Sigmoid colon (tissue), 7 donors: ENCODE data around the gene LRRC43. TPM values are rescaled to one million over a fixed set of nuclear protein-coding genes. Genes with fewer than 3 reads are reported as not detected.
A peak's percentile ranks its signal among the peaks of the same experiment; 100 is the strongest.

Source experiments
- DNase-seq: peaks from one replicate; pipeline ENCODE4 v3.0.0-alpha.2; 2019
- H3K27ac ChIP-seq, 4 donors: fragments of 200-600 bp; sonication (generic); one replicate each; pipeline ENCODE4 v1.5.1; 2016 to 2019; ENCODE audit warnings: mild to moderate bottlenecking in 1 of 4
- H3K27me3 ChIP-seq, 3 donors: fragments of 200-600 bp; sonication (generic); one replicate each; pipeline ENCODE4 v1.5.1; 2019; ENCODE audit warnings: mild to moderate bottlenecking in 1 of 3
- H3K36me3 ChIP-seq, 4 donors: fragments of 200-600 bp; sonication (generic); one replicate each; pipeline ENCODE4 v1.5.1; 2016 to 2019
- H3K4me1 ChIP-seq, 4 donors: fragments of 200-600 bp; sonication (generic); one replicate each; pipeline ENCODE4 v1.5.1; 2017 to 2019
- H3K4me3 ChIP-seq, 4 donors: fragments of 200-600 bp; sonication (generic); one replicate each; pipeline ENCODE4 v1.5.1; 2017 to 2019; ENCODE audit warnings: mild to moderate bottlenecking in 2 of 4, moderate library complexity in 1 of 4
- H3K9me3 ChIP-seq, 4 donors: fragments of 200-600 bp in 3 of 4; sonication (generic) in 3 of 4; one replicate each; pipeline versions ENCODE4 v1.5.1 to v1.6.1; 2013 to 2019
- EP300 ChIP-seq, 4 donors: sonication (generic); formaldehyde crosslinking; IDR thresholded peaks; one replicate each; pipeline ENCODE4 v1.6.1; 2017; ENCODE audit warnings: antibody characterized with exemption in 4 of 4
- POLR2A ChIP-seq, 2 donors: fragments of 450-650 bp; IDR thresholded peaks; one replicate each; pipeline ENCODE4 v1.6.1; 2016; ENCODE audit warnings: antibody characterized with exemption in 2 of 2, mild to moderate bottlenecking in 2 of 2, moderate library complexity in 2 of 2
- POLR2AphosphoS5 ChIP-seq, 4 donors: sonication (generic); formaldehyde crosslinking; IDR thresholded peaks; one replicate each; pipeline ENCODE4 v1.6.1; 2017; ENCODE audit warnings: antibody characterized with exemption in 4 of 4
- WGBS, 2 donors: extraction: QIAGEN DNeasy Blood & Tissue Kit; methylation state at CpG; one replicate each; pipeline ENCODE4 v1.1.7; 2013; 5-methylcytosine and 5-hydroxymethylcytosine counted together
- intact Hi-C: fragments of 100-400 bp; cut with DNase I; formaldehyde crosslinking; loops from one replicate; pipeline ENCODE4 v1.15.1; 2023
- polyA plus RNA-seq, 3 donors: library from polyadenylated mRNA; stranded (reverse); fragments of 200-250 nt; gene quantifications; one replicate each; pipeline ENCODE4 v1.2.3, GENCODE V29; 2013
- total RNA-seq, 4 donors: library from RNA; depleted of rRNA; stranded (reverse); fragments of >200 nt; gene quantifications; one replicate each; pipeline ENCODE4 v1.1.0, GENCODE V29; 2016
- TF ChIP-seq, protein P1 (sequence below), 4 experiments: fragments of 450-650 bp in 3 of 4; fragments of 200-600 bp in 1 of 4; IDR thresholded peaks; one replicate each; pipeline ENCODE4 v1.5.1; 2016 to 2019; ENCODE audit warnings: antibody characterized with exemption in 4 of 4, mild to moderate bottlenecking in 3 of 4, moderate library complexity in 2 of 4
- donor health status: healthy with polysubstance abuse.
- donor health status: Bipolar disorder and iron deficiency.
- donor health status: healthy.

The LRRC43 gene
- total and polyA plus RNA-seq, 7 donors: 0.19 to 4.4 (median 1.2) TPM; not detected in 3

DNA sequence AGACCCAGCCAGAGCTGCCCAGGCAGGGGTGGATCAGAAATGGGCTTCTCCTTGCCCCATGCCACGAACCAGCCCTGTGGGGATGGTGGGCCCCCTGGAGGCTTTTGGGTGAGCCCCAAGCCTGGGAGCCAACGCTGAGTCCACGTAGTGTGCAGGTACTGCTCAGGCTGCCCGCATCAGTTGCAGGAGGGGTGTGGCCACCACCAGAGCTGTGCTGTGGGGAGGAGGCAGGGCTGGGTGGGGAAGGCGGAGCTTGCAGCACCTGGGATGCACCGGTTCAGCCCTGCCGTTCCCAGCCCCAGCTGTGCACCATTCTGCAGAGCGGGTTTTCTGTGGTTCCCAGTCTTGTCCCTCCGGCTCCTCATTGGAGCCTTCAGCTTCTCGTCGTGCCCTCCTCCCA lies 45.2 kb upstream of the LRRC43 start:
- WGBS, 2 donors: 50 to 71% methylated on average over 11 of the region's 11 CpGs
- no peaks in the 10 kb centered on the region for H3K9me3 ChIP-seq
- DNase-seq: no peak
- H3K36me3 ChIP-seq: peaks cover 55 to 100% (median 78%) of the 10 kb centered on the region in 4 donors
- TF ChIP-seq, protein P1, sequence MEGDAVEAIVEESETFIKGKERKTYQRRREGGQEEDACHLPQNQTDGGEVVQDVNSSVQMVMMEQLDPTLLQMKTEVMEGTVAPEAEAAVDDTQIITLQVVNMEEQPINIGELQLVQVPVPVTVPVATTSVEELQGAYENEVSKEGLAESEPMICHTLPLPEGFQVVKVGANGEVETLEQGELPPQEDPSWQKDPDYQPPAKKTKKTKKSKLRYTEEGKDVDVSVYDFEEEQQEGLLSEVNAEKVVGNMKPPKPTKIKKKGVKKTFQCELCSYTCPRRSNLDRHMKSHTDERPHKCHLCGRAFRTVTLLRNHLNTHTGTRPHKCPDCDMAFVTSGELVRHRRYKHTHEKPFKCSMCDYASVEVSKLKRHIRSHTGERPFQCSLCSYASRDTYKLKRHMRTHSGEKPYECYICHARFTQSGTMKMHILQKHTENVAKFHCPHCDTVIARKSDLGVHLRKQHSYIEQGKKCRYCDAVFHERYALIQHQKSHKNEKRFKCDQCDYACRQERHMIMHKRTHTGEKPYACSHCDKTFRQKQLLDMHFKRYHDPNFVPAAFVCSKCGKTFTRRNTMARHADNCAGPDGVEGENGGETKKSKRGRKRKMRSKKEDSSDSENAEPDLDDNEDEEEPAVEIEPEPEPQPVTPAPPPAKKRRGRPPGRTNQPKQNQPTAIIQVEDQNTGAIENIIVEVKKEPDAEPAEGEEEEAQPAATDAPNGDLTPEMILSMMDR (IDR thresholded peaks at IDR 0.05): no peak
- intact Hi-C loops: no loop called here
- H3K4me1 ChIP-seq: no peaks in the 10 kb centered on the region
- no peak overlapping the region for H3K4me3 ChIP-seq
- no peaks in the 10 kb centered on the region for H3K27me3 ChIP-seq
- no peak overlapping the region for H3K27ac ChIP-seq

DNA sequence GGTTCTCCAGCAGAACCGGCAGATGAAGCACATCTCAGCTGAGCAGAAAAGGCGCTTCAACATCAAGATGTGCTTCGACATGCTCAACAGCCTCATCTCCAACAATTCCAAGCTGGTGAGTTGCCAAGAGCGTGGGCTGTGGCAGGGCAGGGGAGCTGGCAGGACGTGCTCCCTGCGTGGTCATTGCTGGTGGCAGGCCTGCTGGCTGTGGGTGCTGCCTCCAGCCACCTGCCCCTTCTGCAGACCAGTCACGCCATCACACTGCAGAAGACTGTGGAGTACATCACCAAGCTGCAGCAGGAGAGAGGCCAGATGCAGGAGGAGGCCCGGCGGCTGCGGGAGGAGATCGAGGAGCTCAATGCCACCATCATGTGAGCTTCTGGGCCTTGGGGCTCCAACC lies 44.7 kb upstream of the LRRC43 start:
- WGBS, 2 donors: 86 to 92% methylated on average over 11 of the region's 11 CpGs

DNA sequence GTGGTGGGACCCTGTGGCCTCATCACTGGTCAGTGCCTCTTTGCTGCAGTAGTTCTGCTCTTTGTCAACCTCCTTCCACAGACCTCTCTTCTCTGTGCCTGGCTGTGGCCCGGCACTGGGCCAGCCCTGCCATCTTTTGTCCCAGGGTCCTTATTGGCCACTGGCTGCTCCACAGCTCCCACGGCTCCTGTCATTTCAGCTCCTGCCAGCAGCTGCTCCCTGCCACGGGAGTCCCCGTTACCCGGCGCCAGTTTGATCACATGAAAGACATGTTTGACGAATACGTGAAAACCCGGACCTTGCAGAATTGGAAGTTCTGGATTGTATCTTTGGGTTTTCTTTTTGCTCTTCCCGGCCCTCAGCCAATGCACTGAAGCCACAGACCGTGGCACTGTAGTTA lies 44.3 kb upstream of the LRRC43 start:
- intact Hi-C loops: no loop called here
- Histone ChIP-seq H3K4me1 (no peaks in the 10 kb centered on the region), H3K27ac (no peak overlapping the region), H3K4me3 (no peak overlapping the region), H3K36me3 (peaks cover 55 to 100% (median 78%) of the 10 kb centered on the region in 4 donors), H3K27me3 (no peaks in the 10 kb centered on the region), H3K9me3 (no peaks in the 10 kb centered on the region)
- TF ChIP-seq, protein P1 (IDR thresholded peaks at IDR 0.05): no peak
- TF ChIP-seq POLR2AphosphoS5 (IDR thresholded peaks at IDR 0.05): no peak
- no peak for TF ChIP-seq EP300 (IDR thresholded peaks at IDR 0.05)
- TF ChIP-seq POLR2A (IDR thresholded peaks at IDR 0.05): no peak
- no peak for DNase-seq
- WGBS, 2 donors: 83 to 91% methylated on average over 11 of the region's 11 CpGs

More for the DNA sequence above, 44.7 kb upstream of the LRRC43 start:
- Histone ChIP-seq H3K36me3 (peaks cover 55 to 100% (median 78%) of the 10 kb centered on the region in 4 donors), H3K9me3 (no peaks in the 10 kb centered on the region), H3K4me3 (no peak overlapping the region), H3K27ac (no peak overlapping the region), H3K27me3 (no peaks in the 10 kb centered on the region), H3K4me1 (no peaks in the 10 kb centered on the region)
- intact Hi-C loops: no loop called here
- TF ChIP-seq POLR2AphosphoS5 (IDR thresholded peaks at IDR 0.05): peak in 1 of 4 donors; percentile 12
- no peak for TF ChIP-seq EP300 (IDR thresholded peaks at IDR 0.05)
- no peak for DNase-seq

DNA sequence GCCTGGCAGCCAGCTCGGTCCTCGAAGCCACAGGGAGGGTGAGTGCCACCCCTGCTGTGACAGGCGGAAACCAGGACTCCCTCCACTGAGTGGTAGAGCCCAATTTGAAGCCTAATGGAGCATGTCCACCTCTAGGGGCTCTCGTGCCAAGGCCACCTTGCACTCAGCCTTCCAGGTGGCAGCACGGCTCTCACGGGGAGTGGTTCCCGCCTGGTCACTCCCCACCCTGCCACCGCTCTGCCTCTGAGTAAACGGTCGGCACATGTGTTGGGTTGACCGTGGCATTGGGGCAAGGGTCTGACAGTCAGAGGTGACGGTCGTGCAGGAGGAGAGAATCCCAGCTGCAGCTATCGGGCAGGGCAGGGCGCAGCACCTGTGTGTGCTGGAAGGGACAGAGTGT lies 43.7 kb upstream of the LRRC43 start:
- TF ChIP-seq, protein P1 (IDR thresholded peaks at IDR 0.05): no peak
- no peak for TF ChIP-seq EP300 (IDR thresholded peaks at IDR 0.05)
- TF ChIP-seq POLR2A (IDR thresholded peaks at IDR 0.05): no peak
- TF ChIP-seq POLR2AphosphoS5 (IDR thresholded peaks at IDR 0.05): no peak
- peaks cover 58 to 98% (median 73%) of the 10 kb centered on the region in 4 donors for H3K36me3 ChIP-seq
- H3K9me3 ChIP-seq: no peaks in the 10 kb centered on the region
- H3K4me3 ChIP-seq: no peak overlapping the region
- 79 to 90% methylated on average over 15 of the region's 15 CpGs for WGBS, 2 donors
- intact Hi-C loops: no loop called here
- no peak overlapping the region for H3K27ac ChIP-seq
- no peaks in the 10 kb centered on the region for H3K4me1 ChIP-seq
- DNase-seq: no peak
- no peaks in the 10 kb centered on the region for H3K27me3 ChIP-seq

DNA sequence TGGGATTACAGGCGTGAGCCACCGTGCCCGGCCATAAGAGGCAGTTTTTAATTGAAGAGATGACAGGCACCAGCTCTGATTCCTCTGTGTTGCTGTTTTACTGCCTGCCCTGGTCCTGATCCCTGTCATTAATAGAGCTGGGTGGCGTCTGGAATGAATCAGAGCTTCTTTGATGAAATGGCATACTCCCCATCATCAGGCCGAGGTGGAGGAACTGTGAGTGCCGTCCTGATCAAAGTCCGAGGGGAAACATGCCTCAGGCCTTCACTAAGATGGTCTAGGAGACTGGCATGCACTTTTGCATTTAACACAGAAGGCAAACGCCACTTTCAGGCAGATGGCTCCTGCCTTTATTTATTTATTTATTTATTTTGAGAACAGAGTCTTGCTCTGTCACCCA lies 43.0 kb upstream of the LRRC43 start:
- H3K27me3 ChIP-seq: no peaks in the 10 kb centered on the region
- H3K36me3 ChIP-seq: peaks cover 61 to 91% (median 69%) of the 10 kb centered on the region in 4 donors
- DNase-seq: no peak
- H3K4me3 ChIP-seq: no peak overlapping the region
- WGBS, 2 donors: 53 to 78% methylated on average over 8 of the region's 8 CpGs
- intact Hi-C loops: loop anchor here (1.0 kb wide), 1 partner anchor 15 kb away; no protein-coding TSS in a partner anchor
- no peak for TF ChIP-seq POLR2A (IDR thresholded peaks at IDR 0.05)
- TF ChIP-seq, protein P1 (IDR thresholded peaks at IDR 0.05): no peak
- TF ChIP-seq EP300 (IDR thresholded peaks at IDR 0.05): no peak
- no peak for TF ChIP-seq POLR2AphosphoS5 (IDR thresholded peaks at IDR 0.05)
- no peaks in the 10 kb centered on the region for H3K9me3 ChIP-seq
- no peak overlapping the region for H3K27ac ChIP-seq
- no peaks in the 10 kb centered on the region for H3K4me1 ChIP-seq
